Fibroblast of gingiva (primary cell): ENCODE measurements around the gene POU2F2.
"Not testable (repeated sequence)": the region's sequence is repeated elsewhere in the genome, so short reads cannot be mapped to it uniquely, and the experiment has no call there.

ENCODE experiments used
- DNase-seq: peaks from one replicate; pipeline ENCODE4 v3.0.0-alpha.2; 2011; ENCODE audit warnings: low read depth

Gene POU2F2

DNA sequence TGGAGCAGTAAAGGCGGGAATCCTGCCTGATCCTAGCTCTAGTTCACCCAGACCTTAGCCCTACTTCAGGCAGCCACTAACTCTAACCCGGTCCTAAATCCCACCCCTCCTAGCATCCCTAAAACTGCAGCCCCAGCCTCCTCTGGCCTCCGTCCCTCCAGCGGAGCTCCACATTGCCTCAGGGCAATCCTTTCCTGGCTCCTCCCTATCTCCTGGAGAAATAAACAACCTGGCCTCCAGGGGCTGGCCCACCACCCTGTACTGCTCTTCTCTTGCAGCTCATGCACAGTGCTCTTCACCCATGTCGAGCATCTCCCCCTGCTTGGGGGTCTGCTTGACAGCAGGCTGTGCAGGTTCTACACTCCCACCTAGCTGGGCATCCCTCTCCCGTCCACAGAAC lies 6.7 kb downstream of the POU2F2 start:
- no peak for DNase-seq

DNA sequence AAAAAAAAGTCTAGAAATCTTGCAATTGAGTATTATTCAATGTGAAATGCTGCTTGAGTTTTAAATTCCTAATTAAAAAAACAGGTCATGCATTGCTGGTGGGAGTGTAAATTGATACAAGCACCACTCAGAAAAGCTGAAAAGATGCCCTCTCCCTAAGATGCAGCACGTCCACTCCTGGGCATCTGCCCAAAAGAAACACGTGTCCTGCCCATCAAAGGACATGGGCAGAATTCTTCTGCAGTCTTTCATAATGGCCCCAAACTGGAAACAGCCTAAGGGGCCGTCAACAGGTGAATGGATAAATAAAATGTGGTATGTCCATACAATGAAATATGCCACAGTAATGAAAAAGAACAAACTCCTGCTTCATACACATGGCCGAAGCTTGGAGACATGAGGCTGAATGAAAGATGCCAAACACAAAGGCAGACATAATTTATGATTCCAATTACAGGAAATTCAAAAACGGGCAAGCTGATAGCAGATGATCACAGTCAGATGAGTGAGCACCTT lies 7.8 kb downstream of the POU2F2 start:
- no peak for DNase-seq

DNA sequence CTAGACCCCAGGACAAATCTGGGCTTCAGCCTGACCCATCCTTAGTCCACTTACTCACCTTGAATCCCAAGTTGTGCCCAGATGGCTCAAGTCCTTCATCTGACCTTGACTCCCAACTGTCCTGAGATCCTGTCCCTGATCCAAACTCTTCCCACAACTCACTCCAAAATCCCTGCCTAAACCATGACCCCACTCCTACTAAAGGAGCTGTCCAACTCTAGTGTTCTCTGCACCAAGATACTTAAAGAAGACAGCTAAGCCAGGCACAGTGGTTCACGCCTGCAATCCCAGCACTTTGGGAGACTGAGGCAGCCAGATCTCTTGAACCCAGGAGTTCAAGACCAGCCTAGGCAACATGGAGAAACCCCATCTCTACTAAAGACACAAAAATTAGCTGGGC lies 8.5 kb downstream of the POU2F2 start:
- no peak for DNase-seq

DNA sequence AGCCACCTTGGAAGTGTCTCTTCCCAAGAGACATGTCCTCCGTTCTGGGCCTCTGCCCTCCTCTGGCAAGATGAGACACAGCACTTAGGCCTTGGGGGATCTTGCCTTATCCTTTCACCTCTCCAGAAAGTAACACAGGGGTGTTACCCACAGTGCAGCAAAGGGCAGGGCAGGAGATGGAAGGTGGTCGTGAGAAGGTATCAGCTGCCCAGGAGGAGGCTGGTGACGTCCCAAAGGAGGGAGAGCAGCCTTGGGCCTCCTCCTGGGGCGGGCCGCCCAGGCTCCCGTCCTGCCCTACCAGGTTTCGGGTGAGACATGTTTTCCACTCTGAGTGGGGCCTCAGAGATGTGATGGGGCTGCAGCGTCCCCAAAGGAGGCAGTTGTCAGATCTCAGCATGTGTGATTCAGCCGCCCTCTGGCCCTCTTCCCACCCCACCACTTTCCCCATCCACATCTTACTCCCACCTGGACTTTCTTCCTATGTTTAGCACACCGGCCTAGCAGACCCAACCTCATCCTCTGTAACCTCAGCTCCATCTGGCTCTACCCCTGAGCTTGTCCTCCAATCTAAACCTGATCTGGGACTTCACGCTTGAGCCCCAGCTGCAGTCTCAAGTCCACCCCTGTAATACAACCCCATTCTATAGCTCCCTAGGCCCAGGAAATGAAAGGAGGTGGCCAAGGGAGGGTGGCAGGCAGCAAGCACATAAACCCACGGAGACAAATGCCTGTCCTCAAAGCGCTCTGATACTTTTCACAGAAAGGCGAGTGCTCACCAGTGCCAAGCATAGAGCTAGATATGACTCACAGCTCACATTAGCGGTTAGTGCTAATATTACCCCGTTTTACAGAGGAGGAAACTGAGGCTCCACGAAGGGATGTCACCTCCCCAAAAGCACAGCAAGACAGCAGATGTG lies 9.3 kb downstream of the POU2F2 start:
- DNase-seq: no peak

DNA sequence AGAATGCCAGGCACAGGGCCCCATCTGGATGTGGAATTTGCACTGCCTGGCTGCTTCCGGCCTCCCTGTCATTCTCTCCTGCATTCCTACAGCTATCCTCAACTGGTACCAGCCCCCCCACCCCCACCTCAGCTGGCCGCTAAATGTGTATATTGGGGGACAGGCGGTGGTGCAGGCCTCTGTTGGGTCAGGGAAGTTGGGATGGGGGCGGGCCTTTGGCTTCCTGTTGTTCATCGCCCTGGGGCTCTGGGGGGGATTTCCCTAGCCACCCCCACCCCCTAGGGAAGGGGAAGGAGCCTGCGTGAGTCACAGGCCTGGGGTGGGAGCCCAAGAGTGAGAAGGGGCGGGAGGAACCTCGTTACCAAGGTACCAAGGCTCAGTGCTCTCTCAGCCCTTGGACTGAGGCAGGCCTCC lies 10.6 kb downstream of the POU2F2 start:
- peak; percentile 9 for DNase-seq

DNA sequence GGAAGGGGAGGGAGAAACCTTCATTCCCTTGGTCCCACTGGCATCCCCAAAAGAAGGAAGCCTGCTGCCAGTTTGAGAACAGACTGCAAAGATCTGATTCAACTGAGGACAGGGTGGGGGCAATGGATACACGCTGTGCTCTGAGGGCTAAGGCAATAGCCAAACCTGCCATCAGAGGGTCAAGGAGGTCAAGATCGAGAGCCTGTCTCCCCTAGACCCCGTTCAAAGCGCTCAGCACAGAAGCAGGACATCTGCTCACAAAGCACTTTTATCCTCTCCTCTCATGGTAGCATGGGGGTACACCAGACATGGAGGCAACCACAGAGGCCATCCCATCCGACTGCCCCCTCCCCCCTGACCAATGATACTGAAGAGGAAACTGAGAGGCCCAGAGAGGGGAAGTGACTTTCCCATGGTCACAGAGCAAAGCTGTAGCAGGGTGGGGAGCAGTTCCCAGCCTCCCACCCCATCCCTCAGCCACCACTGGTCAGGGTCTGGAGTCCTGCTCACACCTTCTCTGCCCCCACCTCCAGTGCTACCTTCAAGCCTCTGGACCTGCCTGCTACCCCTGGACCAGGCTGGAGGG lies 11.1 kb downstream of the POU2F2 start:
- DNase-seq: no peak

DNA sequence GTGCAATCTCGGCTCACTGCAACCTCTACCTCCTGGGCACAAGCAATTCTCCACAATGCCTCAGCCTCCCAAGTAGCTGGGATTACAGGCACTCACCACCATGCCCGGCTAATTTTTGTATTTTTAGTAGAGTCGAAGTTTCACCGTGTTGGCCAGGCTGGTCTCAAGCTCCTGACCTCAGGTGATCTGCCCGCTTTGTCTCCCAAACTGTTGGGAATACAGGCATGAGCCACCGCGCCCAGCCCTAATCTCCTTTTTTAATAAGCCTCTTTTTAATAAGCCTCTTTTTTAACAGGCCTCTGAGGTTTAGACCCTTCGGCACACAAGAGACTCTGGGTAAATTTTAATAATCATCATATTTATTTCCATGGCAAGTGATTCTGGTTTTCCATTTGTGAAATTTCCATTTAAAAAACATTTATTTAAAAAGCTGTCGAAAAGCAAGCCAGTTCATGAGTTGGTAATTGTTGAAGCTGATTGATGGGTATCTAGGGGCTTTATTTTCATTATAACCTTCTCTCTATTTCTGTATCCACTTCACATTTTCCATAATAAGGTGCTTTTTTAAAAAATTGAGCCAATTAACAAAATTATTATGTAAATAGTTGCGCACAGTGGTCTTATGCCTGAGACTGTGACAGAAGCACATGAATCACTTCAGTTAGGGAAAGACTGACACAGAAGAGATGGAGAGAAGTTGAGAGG lies 11.8 kb downstream of the POU2F2 start:
- no peak for DNase-seq

DNA sequence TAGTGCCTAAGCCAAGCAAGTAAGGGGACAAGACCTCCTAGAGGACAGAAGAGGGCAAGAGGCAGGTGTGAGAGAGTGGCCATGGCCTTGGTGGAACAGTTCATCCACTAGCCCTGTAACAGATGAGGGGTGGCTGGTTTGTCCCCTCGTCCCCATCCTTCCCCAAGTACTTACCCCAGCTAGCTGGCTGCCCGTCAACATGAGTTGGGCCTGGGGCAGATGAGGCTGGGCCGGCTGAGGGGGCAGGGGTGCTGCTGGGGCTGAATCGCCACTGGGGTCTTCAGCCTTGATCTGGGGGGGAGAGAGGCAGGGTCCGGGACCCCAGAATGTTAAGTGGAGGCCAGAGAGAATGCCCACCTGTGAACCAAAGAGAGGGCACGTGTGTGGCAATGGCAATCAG lies 15.2 kb downstream of the POU2F2 start:
- no peak for DNase-seq

DNA sequence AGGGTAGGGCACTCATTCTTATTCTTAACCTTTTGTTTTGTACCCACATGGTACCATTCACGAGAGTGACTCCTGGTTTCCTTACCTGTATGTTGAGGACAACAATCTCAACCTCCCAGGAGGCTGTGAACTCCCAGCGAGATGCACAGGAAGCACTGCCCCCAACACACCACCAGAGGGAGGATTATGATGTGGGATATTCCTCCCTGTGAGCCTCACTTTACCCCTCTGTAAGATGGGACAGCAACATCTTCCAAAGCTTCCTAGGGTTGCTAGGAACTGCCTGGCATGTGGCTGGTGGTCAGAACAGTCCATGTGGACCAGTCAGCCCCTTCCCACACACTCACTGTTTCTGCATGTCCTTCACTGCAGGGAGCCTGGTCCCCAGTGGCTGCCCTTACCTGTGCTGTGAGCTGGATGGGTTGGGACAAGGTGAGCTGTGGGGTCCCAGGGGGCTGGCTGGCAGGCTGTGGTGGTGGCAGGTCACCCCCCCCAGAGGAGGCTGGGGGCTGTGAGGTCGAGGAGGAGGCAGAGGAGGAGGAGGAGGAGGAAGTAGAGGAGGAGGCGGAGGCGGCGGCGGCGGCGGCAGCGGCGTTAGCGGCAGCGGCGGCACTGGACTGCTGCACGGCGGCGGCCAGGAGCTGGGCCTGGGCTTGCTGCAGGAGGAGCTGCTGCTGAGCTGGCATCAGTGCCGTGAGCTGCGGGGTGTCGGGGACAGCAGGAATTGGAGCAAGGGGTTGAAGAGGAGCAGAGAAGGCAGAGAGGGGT lies 15.8 kb downstream of the POU2F2 start:
- DNase-seq: no peak

DNA sequence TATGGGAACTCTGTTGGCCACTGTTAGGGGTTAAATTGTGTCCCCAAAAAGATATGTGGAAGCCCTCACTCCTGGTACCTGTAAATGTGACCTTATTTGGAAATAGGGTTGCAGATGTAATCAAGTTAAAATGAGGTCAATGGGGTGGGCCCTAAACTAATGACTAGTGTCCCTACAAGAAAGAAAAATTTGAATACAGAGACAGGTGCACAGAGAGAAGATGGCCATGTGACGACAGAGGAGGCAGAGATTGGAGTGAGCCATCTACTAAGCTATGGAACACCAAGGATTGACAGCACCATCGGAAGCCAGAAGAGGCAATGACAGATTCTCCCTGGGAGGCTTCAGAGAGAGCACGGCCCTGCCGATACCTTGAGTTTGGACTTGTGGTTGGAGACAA lies 16.5 kb downstream of the POU2F2 start:
- no peak for DNase-seq

DNA sequence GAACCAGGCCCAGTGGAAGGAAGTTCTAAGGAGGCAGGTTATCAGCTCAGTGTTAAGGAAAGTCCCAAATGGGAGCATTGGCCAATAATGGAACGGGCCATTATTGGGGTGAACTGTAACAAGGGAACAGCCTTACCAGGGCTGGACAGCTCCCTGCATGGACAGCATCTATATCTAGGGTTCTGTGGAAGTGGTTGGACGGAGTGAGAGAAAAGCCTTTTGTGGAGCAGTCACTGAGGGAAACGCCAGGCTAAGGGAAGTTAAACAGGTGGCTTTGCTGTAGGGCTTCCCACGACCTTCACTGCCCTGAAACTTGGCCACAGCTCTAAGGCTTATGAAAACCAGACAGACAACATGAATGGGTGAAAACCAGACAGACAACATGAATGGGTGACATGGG lies 17.0 kb downstream of the POU2F2 start:
- DNase-seq: peak; percentile 14

DNA sequence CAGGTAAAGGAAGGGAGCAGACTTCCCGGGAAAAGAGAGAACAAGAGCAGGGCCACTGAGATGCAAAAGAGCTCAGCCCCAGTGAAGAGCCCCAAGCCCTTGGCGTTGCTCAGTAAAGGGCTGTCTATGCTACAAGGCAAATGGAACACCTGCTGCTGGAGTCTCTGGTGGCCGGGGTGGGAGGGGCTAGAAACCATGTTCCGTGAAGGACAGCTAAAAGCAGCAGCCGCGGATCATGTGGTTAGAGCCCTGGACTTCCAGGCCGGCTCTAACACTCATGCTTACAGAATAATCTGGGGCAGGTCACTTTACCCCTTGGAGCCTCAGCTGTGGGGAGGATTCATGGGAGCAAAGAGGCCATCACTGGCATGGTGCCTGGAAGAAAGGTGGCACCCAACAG lies 17.8 kb downstream of the POU2F2 start:
- no peak for DNase-seq

DNA sequence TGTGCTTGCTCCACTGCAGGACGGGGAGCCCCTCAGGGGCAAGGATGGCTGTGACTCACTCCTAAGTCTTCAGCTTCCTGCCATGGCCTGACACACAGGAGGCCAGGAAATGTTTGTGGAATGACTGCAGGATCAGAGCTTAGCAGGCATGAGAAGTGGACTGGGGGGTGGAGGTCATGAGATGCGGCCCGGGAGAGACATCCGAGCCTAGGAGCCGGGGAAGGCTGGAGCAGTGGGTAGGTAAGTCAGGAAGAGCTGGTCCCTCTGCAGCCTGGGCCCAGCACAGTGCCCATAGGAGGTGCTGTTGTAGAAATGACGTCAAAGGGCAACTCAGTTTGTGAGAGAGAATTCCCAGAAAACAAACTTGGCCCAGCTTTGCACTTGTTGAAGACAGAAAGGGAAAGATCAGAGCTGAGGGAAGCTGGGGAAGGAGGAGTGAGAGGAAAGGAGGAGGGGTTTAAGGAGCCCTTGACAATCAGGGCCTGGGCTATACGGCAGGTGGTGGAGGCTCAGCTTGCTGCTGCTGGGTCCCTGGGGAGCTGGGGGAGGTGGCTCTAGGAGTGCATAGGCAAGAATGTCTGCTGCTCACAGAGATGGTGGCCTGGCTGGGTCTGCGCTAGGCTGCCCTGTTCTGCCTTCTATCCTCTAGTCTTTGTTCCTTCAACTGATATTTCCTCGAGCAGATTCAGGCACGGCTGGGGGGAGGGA lies 18.5 kb downstream of the POU2F2 start:
- peak; percentile 86 for DNase-seq

DNA sequence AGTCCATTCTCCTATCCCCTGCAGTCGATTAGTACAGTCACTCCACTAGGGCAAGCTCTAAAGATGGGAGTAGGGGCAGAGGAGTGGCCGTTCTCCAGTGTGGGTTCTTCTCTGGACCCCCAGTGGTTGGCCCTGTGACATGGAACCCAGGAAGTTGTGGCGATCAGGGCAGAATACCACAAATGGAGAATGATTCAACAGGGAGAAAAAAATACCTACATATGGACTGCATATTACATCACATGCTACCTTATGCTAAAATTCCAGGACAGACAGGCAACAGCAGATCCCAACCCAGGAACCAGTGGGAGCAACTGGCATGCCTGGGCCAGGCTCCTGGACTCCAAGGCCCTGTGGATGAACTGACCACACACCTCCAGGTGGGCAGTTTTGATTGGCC lies 20.4 kb downstream of the POU2F2 start:
- DNase-seq: no peak

DNA sequence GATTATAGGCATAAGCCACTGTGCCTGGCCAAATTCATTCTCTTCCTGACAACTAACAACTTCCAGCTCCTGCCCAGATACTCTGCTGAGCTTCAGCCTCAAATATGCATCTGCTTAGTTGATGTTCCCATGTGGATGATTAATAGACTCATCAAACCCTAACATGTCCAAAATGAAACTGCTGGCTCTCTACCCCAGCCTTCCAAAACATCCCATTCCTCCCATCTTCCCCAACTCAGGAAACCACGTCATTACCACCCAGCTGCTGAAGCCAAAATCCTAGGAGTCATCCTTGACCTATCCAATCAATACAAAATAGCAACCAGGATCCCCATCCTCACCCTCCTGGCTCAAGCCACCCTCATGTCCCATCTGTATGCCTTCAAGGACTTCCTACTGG lies 20.9 kb downstream of the POU2F2 start:
- DNase-seq: peak; percentile 29

DNA sequence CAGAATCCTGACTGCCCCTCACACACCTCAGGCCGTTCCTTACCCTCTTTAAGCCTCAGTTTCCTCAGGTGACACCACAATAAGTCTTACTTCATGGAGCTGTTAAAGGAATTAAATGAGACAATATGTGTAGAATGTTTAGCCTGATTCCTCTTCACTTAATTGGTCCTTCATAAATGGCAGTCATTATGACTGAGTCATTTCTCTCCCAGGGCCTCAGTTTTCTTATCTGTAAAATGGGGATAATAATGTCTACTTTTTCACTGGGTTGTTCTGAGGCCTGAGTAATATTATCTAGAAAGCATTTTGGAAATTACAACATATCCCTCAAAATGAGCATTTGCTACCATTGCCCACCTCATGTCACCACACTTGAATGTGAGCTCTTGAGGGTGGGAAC lies 21.6 kb downstream of the POU2F2 start:
- DNase-seq: no peak

DNA sequence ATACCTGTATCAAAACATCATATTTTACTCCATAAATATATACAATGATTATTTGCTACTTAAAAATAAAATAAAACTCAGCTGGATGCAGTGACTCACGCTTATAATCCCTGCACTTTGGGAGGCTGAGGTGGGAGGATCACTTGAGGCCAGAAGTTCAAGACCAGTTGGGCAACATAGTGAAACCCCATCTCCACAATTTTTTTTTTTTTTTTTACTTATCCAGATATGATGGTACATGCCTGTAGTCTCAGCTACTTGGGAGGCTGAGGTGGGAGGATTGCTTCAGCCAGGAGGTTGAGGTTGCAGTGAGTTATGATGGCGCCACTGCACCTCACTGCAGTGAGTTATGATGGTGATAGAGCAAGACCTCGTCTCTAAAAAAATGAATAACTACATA lies 22.4 kb downstream of the POU2F2 start:
- DNase-seq: no peak

DNA sequence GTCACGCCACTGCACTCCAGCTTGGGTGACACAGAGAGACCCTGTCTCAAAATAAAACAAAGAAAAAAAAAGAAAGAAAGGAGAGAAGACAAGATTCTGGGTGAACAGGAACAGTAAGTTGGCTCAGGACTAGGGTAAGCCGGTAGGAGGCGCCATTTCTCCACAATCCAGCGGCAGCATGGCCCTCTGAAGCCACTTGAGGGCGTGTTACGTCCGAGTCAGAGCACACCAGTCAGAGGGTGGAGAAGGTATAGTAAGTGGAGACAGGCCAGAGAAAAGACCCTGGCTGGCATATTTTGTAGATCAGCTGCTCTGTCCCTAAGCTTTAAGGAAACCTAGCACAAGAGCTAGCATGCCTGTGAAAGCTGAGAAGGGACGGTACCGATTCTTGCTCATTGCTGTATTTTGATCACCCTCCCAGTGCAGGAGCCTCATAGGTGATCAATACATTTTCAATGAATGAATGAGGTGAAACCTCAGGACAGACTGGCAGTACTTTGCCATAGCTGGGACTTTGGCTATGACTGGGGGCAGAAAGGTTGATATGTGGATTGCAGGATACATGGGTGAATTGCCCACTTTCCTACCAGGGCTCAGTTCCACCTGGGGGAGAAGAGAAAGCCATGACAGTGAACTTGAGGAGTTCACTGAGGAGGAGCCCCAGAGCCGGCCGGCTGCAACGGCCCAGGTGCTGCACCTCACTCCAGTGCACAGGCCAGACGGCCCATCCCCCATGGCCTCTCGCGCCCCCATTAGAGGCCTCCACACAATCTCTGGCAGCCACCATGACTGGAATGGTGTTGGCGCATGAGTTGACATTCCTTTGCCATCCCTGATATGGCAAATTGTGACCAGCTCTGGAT lies 23.5 kb downstream of the POU2F2 start:
- DNase-seq: peak; percentile 71

DNA sequence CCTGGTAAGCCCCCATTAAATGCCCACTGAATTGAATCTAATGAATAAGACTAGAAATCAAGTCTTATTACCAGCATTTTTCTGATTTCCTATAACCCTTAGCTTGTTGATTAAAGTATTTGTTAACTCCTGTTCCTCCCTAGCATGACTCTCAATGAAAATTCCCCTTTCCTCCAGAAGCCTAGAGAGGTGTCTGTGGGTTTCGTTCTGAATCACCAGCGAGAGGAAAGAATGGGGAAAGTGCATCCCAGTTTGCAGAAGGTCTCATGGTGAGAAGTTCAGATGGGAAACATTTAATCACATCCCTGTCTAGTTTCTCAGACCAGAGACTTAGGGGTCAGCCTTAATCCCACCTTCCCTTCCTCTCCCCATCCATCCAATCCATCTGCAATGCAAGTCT lies 26.9 kb downstream of the POU2F2 start:
- DNase-seq: no peak

DNA sequence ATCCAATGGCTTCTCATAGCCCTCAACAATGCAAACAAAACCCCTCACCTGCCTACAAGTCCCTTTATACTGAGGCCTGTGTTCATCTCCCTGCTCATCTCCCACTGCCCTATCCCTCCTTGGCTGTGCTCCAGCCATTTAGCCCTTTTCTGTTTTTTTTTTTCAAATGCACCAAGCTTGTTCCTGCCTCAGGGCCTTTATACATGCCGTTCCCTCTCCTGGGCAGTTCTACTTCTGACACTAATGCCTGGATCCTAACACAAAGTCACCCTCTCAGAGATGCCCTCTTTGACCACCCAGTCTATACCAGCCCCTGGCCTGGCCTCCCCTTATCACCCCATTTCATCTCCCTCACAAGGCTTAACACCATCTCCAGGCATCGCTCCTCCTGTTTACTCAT lies 29.4 kb downstream of the POU2F2 start:
- DNase-seq: no peak

DNA sequence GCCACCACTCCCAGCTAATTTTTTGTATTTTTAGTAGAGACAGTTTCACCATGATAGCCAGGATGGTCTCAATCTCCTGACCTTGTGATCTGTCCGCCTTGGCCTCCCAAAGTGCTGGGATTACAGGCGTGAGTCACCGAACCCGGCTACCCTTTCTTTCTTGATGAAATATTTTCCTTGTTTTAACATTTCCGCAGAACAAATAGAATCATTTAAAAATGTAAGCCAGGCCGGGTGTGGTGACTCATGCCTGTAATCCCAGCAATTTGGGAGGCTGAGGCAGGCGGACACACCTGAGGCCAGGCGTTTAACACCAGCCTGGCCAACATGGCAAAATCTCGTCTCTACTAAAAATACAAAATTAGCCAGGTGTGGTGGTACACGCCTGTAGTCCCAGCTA lies 32.0 kb downstream of the POU2F2 start:
- not testable (repeated sequence) for DNase-seq
